Natural killer cell (primary cell): ENCODE measurements around the gene GRIN1. TPM values are rescaled to one million over a fixed set of nuclear protein-coding genes. Genes with fewer than 3 reads are reported as not detected.

Experiments
- ATAC-seq, 3 donors: fragments of 150-1000 bp in 2 of 3; fragments of 200-7000 bp in 1 of 3; cut with Tn5 transposase; 1 replicate in 1 of 3; 2 replicates in 2 of 3; pipeline ENCODE4 v1.10.0; 2021; ENCODE audit warnings: mild to moderate bottlenecking in 2 of 3, moderate library complexity in 2 of 3
- DNase-seq, 2 donors: peaks; one replicate each; pipeline versions ENCODE4 v3.0.0 to v3.0.0-alpha.2; 2013 to 2021; ENCODE audit warnings: mixed read lengths in 1 of 2
- H3K27ac ChIP-seq: one replicate; pipeline ENCODE4 v1.5.1; 2013; ENCODE audit warnings: mild to moderate bottlenecking, low read length
- H3K27me3 ChIP-seq: one replicate; pipeline ENCODE4 v1.6.1; 2013; ENCODE audit warnings: low read length; ENCODE audit not compliant: control insufficient read depth, insufficient read depth
- H3K36me3 ChIP-seq: one replicate; pipeline ENCODE4 v1.6.1; 2013; ENCODE audit warnings: low read length; ENCODE audit not compliant: control insufficient read depth, insufficient read depth
- H3K4me1 ChIP-seq: one replicate; pipeline ENCODE4 v1.6.1; 2013; ENCODE audit warnings: low read length; ENCODE audit not compliant: control insufficient read depth, insufficient read depth
- H3K4me3 ChIP-seq: one replicate; pipeline ENCODE4 v1.5.1; 2013; ENCODE audit warnings: low read length
- H3K9me3 ChIP-seq: one replicate; pipeline ENCODE4 v1.6.1; 2013; ENCODE audit warnings: low read length; ENCODE audit not compliant: control insufficient read depth, insufficient read depth
- H3K27ac Mint-ChIP-seq, 2 donors: one replicate each; pipeline ENCODE4 v1.8.0; 2022; ENCODE audit warnings: mild to moderate bottlenecking in 2 of 2, mixed read lengths in 2 of 2, moderate library complexity in 1 of 2
- H3K27me3 Mint-ChIP-seq, 2 donors: one replicate each; pipeline ENCODE4 v1.8.0; 2022; ENCODE audit warnings: low read depth in 2 of 2, mixed read lengths in 2 of 2
- H3K36me3 Mint-ChIP-seq: one replicate; pipeline ENCODE4 v1.8.0; 2022; ENCODE audit warnings: mixed read lengths
- H3K4me1 Mint-ChIP-seq, 2 donors: one replicate each; pipeline ENCODE4 v1.8.0; 2022; ENCODE audit warnings: mixed read lengths in 2 of 2
- H3K4me3 Mint-ChIP-seq: one replicate; pipeline ENCODE4 v1.8.0; 2022; ENCODE audit warnings: mild to moderate bottlenecking, moderate library complexity, mixed read lengths
- H3K9me3 Mint-ChIP-seq, 2 donors: one replicate each; pipeline ENCODE4 v1.8.0; 2022; ENCODE audit warnings: mixed read lengths in 2 of 2
- WGBS: methylation state at CpG from one replicate; pipeline ENCODE4 v1.1.7; 2013; ENCODE audit warnings: missing lambda C conversion rate; ENCODE audit not compliant: insufficient coverage; 5-methylcytosine and 5-hydroxymethylcytosine counted together
- intact Hi-C: fragments of 100-400 bp; cut with micrococcal nuclease; formaldehyde crosslinking; loops from one replicate; pipeline ENCODE4 v1.14.2; 2022
- total RNA-seq, 4 donors: library from RNA; stranded (reverse); fragments of 120-200 nt in 1 of 4; gene quantifications; one replicate each; pipeline versions ENCODE4 v1.2.3 to v1.2.4, GENCODE V29; 2013 to 2022
- TF ChIP-seq, protein P1 (sequence below): fragments of 200-600 bp; IDR thresholded peaks from one replicate; pipeline ENCODE4 v1.8.0; 2022; ENCODE audit warnings: antibody characterized with exemption

Gene GRIN1
- total RNA-seq, 3 donors from 2014 or later (not counting 1 experiment from before 2014, with no cell fraction given): not detected

DNA sequence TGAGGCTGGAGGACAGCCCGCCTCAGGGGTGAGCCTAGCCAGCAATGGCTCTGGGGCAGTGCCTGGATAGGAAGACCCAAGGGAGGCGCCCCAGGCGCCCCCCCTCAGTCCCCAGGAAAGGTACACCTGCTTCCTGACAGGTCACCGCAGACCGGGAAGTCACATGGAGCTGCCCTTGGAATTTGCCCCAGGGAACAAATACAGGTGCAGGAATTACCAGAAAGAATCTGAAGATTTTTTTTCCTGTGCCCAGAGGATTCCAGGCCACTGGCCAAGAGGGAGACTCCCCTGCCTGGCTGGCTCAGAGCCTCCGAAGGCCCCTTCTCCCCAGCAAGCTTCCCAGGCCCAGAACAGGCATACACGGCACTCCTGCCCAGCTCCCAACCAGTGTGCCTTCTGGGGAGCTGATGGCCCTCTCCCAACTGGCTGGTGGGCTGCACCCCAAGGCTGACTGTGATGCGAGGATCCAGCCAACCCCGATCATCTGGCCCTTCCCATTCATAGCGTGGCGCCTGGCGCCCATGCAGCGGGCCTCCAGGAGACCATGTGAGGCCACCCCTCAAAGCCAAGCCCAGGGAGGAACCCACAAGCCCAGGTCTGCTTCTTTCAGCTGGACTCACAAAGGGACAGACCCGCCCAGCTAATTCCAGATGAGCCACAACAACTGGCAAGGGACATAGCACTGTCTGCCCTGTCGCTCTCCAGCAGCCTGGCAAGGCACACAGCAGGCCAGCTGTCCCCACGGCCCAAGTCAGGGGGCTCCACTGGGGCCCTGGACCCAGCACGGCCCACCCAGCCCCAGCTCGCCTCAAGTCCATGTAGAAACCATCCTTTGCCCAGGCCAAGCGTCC lies 59.3 kb downstream of the GRIN1 start:
- H3K27me3 ChIP-seq: no peaks in the 10 kb centered on the region
- Mint-ChIP-seq H3K36me3 (no peaks in the 10 kb centered on the region), H3K27me3 (no peaks in the 10 kb centered on the region), H3K4me3 (peak overlapping the region; percentile 25), H3K4me1 (peaks cover 5 to 23% of the 10 kb centered on the region in 2 donors), H3K9me3 (no peaks in the 10 kb centered on the region), H3K27ac (no peak overlapping the region)
- DNase-seq (no peak), ATAC-seq (no peak)
- H3K27ac ChIP-seq: no peak overlapping the region
- H3K36me3 ChIP-seq: no peaks in the 10 kb centered on the region
- TF ChIP-seq, protein P1, sequence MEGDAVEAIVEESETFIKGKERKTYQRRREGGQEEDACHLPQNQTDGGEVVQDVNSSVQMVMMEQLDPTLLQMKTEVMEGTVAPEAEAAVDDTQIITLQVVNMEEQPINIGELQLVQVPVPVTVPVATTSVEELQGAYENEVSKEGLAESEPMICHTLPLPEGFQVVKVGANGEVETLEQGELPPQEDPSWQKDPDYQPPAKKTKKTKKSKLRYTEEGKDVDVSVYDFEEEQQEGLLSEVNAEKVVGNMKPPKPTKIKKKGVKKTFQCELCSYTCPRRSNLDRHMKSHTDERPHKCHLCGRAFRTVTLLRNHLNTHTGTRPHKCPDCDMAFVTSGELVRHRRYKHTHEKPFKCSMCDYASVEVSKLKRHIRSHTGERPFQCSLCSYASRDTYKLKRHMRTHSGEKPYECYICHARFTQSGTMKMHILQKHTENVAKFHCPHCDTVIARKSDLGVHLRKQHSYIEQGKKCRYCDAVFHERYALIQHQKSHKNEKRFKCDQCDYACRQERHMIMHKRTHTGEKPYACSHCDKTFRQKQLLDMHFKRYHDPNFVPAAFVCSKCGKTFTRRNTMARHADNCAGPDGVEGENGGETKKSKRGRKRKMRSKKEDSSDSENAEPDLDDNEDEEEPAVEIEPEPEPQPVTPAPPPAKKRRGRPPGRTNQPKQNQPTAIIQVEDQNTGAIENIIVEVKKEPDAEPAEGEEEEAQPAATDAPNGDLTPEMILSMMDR: no peak
- no peak overlapping the region for H3K4me3 ChIP-seq
- no peaks in the 10 kb centered on the region for H3K9me3 ChIP-seq
- peaks cover 23% of the 10 kb centered on the region for H3K4me1 ChIP-seq
- WGBS: 96% methylated on average over 19 of the region's 19 CpGs
- intact Hi-C loops: no loop called here

DNA sequence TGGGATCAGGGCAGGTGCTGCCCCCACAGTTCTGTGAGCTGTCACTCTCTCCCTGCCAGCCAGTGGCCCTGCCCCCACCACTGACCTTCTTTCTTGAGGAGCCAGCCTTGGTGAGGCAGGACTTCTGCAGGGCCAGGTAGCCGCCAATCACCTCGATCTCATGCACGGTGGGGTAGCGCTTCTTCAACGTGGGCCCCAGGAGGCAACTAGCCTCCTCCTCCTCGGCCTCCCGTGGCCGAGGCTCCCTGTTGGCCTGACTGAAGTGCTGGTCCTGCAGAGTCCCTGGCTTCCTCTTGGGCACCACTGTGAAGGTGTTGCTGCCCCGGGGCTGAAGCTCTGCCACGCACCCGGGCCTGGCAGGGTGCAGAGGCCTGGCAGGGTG lies 59.9 kb downstream of the GRIN1 start:
- Mint-ChIP-seq H3K9me3 (no peaks in the 10 kb centered on the region), H3K27me3 (no peaks in the 10 kb centered on the region), H3K27ac (no peak overlapping the region), H3K4me1 (peaks cover 5 to 24% of the 10 kb centered on the region in 2 donors), H3K36me3 (no peaks in the 10 kb centered on the region), H3K4me3 (no peak overlapping the region)
- H3K27me3 ChIP-seq: no peaks in the 10 kb centered on the region
- TF ChIP-seq, protein P1: no peak
- intact Hi-C loops: no loop called here
- H3K36me3 ChIP-seq: no peaks in the 10 kb centered on the region
- H3K4me1 ChIP-seq: peaks cover 25% of the 10 kb centered on the region
- ATAC-seq (no peak), DNase-seq (no peak)
- H3K27ac ChIP-seq: no peak overlapping the region
- H3K4me3 ChIP-seq: no peak overlapping the region
- H3K9me3 ChIP-seq: no peaks in the 10 kb centered on the region
- whole genome bisulfite sequencing: 94% methylated on average over 11 of the region's 11 CpGs

DNA sequence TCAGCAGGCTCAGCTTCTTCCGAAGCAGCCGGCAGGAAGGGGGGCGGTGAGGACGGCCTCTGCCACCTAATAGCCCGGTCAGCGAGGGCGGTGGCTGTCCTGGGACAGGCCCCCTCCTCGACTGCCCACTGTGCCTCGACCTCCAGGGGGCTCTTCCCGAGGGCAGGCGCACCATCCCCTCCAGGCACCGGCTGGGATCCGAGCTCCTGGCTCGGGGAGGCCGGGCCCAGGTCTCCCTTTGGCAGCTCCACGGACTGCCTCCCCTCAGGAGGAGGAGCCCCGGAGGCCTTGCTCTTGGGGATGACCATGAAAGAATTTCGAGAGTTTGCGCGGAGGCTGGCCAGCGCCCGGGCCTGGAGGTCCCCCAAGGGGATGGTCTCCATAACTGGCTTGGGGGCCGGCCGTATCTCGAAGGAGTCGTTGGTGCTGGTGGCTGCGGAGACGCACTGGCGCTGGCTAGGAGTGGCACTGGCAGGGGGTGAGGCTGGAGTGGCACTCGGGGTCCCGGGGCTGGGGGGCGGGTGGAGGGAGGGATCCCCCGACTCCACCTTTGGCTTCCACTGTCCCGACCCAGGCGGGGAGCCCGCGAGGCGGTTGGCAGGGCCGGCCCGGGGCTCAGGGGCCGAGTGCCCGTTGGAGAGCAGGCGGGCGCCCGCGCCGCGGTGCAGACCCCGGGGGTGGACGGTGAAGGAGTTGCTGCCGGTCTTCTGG lies 60.6 kb downstream of the GRIN1 start:
- Mint-ChIP-seq H3K36me3 (no peaks in the 10 kb centered on the region), H3K4me1 (peaks cover 9 to 30% of the 10 kb centered on the region in 2 donors), H3K27ac (peak overlapping the region in 1 of 2 donors; percentile 29), H3K4me3 (peak overlapping the region; percentile 90), H3K27me3 (no peaks in the 10 kb centered on the region), H3K9me3 (no peaks in the 10 kb centered on the region)
- H3K36me3 ChIP-seq: no peaks in the 10 kb centered on the region
- H3K4me3 ChIP-seq: no peak overlapping the region
- H3K27me3 ChIP-seq: no peaks in the 10 kb centered on the region
- DNase-seq: no peak
- intact Hi-C loops: loop anchor here (1.0 to 5.0 kb wide), 2 partner anchors 10 to 43 kb away; partner anchors contain the start of gene TUBB4B
- WGBS: 34% methylated on average over 51 of the region's 51 CpGs
- H3K9me3 ChIP-seq: no peaks in the 10 kb centered on the region
- H3K27ac ChIP-seq: no peak overlapping the region
- H3K4me1 ChIP-seq: peaks cover 32% of the 10 kb centered on the region
- no peak for ATAC-seq
- TF ChIP-seq, protein P1: no peak
